OCI-LY1 (cell line): ENCODE results near the gene DUSP1.

ENCODE experiments used
- H2AFZ ChIP-seq: fragments of 200-600 bp; sonication (generic), shearing (Covaris generic); 2 replicates; pipeline ENCODE4 v1.6.0; 2014; ENCODE audit warnings: antibody characterized with exemption, mild to moderate bottlenecking, low read length
- H3F3A ChIP-seq: fragments of 200-600 bp; sonication (generic), shearing (Covaris generic); 2 replicates; pipeline ENCODE4 v1.6.0; 2014; ENCODE audit warnings: mild to moderate bottlenecking, antibody characterized with exemption, low read length, moderate library complexity; ENCODE audit not compliant: insufficient read depth
- H3K27ac ChIP-seq: fragments of 200-600 bp; sonication (generic); 2 replicates; pipeline ENCODE4 v1.5.1; 2014; ENCODE audit warnings: low read length, mixed run types, mild to moderate bottlenecking, low read depth; ENCODE audit not compliant: poor library complexity, severe bottlenecking
- H3K27me3 ChIP-seq: fragments of 200-600 bp; sonication (generic); 2 replicates; pipeline ENCODE4 v1.6.0; 2014; ENCODE audit warnings: antibody characterized with exemption, mild to moderate bottlenecking, low read length, moderate library complexity; ENCODE audit not compliant: insufficient read depth
- H3K36me3 ChIP-seq: fragments of 200-600 bp; sonication (generic); 2 replicates; pipeline ENCODE4 v1.6.1; 2014; ENCODE audit warnings: mild to moderate bottlenecking, antibody characterized with exemption, low read length, moderate library complexity, mixed read lengths; ENCODE audit not compliant: insufficient read depth
- H3K4me1 ChIP-seq: fragments of 200-600 bp; sonication (generic); 2 replicates; pipeline ENCODE4 v1.5.1; 2014; ENCODE audit warnings: mild to moderate bottlenecking, low read length, moderate library complexity; ENCODE audit not compliant: insufficient read depth, severe bottlenecking
- H3K4me2 ChIP-seq: fragments of 200-600 bp; sonication (generic), shearing (Covaris generic); 2 replicates; pipeline ENCODE4 v1.6.1; 2014; ENCODE audit warnings: low read length
- H3K4me3 ChIP-seq: fragments of 200-600 bp; sonication (generic); 2 replicates; pipeline ENCODE4 v1.5.1; 2014; ENCODE audit warnings: low read length, low read depth, mild to moderate bottlenecking, mixed read lengths; ENCODE audit not compliant: poor library complexity, severe bottlenecking
- H3K79me2 ChIP-seq: fragments of 200-600 bp; shearing (Covaris generic); 2 replicates; pipeline ENCODE4 v1.6.1; 2016; ENCODE audit warnings: mixed run types, low read length, mixed read lengths; ENCODE audit not compliant: insufficient read depth
- H3K9ac ChIP-seq: fragments of 200-600 bp; sonication (generic), shearing (Covaris generic); 2 replicates; pipeline ENCODE4 v1.6.1; 2014; ENCODE audit warnings: mild to moderate bottlenecking, low read length, mixed read lengths
- H3K9me2 ChIP-seq: fragments of 200-600 bp; sonication (generic), shearing (Covaris generic); 2 replicates; pipeline ENCODE4 v1.6.1; 2014; ENCODE audit warnings: low read depth, mild to moderate bottlenecking, low read length, mixed read lengths
- H3K9me3 ChIP-seq: fragments of 200-600 bp; shearing (Covaris generic); 2 replicates; pipeline ENCODE4 v1.6.1; 2014; ENCODE audit warnings: low read length, mixed read lengths
- H4K20me1 ChIP-seq: fragments of 200-600 bp; sonication (generic), shearing (Covaris generic); 2 replicates; pipeline ENCODE4 v1.6.0; 2016; ENCODE audit warnings: mild to moderate bottlenecking, low read length; ENCODE audit not compliant: insufficient read depth
- CTCF ChIP-seq: fragments of 200-600 bp; sonication (generic), shearing (Covaris generic); IDR thresholded peaks from 2 replicates; pipeline ENCODE4 v1.5.1; 2017; ENCODE audit warnings: mild to moderate bottlenecking, antibody characterized with exemption, low read length, moderate library complexity, mixed read lengths
- EZH2 ChIP-seq: fragments of 200-600 bp; sonication (generic), shearing (Covaris generic); IDR thresholded peaks from 2 replicates; pipeline ENCODE4 v1.8.0; 2017; ENCODE audit warnings: borderline replicate concordance, mixed run types, mild to moderate bottlenecking, antibody characterized with exemption, low read length, moderate library complexity, mixed read lengths

Gene DUSP1

GRCh38 chr5:172733131-172733973 lies 37.6 kb downstream of the DUSP1 start:
- Histone ChIP-seq H3K9me3 (no peaks in the 10 kb centered on the region), H3F3A (no peaks in the 10 kb centered on the region), H2AFZ (no peak overlapping the region), H3K36me3 (no peaks in the 10 kb centered on the region), H3K9ac (no peak overlapping the region), H3K4me1 (no peaks in the 10 kb centered on the region), H3K27me3 (peaks cover 8% of the 10 kb centered on the region), H4K20me1 (no peaks in the 10 kb centered on the region), H3K79me2 (no peaks in the 10 kb centered on the region), H3K4me2 (no peak overlapping the region), H3K27ac (no peak overlapping the region), H3K9me2 (no peaks in the 10 kb centered on the region), H3K4me3 (no peak overlapping the region)
- no peak for TF ChIP-seq EZH2
- TF ChIP-seq CTCF = no peak

GRCh38 chr5:172732201-172732865 lies 38.7 kb downstream of the DUSP1 start:
- no peak for TF ChIP-seq CTCF
- TF ChIP-seq EZH2 = no peak
- H3K9ac ChIP-seq = no peak overlapping the region
- no peaks in the 10 kb centered on the region for H3K79me2 ChIP-seq
- H4K20me1 ChIP-seq = no peaks in the 10 kb centered on the region
- H3K36me3 ChIP-seq = no peaks in the 10 kb centered on the region
- no peak overlapping the region for H3K4me3 ChIP-seq
- no peak overlapping the region for H3K27ac ChIP-seq
- H3K9me2 ChIP-seq = no peaks in the 10 kb centered on the region
- H2AFZ ChIP-seq = no peak overlapping the region
- peaks cover 8% of the 10 kb centered on the region for H3K27me3 ChIP-seq
- no peaks in the 10 kb centered on the region for H3K9me3 ChIP-seq
- no peak overlapping the region for H3K4me2 ChIP-seq
- H3F3A ChIP-seq = no peaks in the 10 kb centered on the region
- no peaks in the 10 kb centered on the region for H3K4me1 ChIP-seq

- no peaks in the 10 kb centered on the region for H3K4me1 ChIP-seq
- no peaks in the 10 kb centered on the region for H3F3A ChIP-seq
- no peak overlapping the region for H3K9ac ChIP-seq
- no peak for TF ChIP-seq CTCF
- no peaks in the 10 kb centered on the region for H3K36me3 ChIP-seq
- no peaks in the 10 kb centered on the region for H3K9me3 ChIP-seq
- no peaks in the 10 kb centered on the region for H4K20me1 ChIP-seq
- H2AFZ ChIP-seq = no peak overlapping the region
- no peak overlapping the region for H3K27ac ChIP-seq
- H3K79me2 ChIP-seq = no peaks in the 10 kb centered on the region
- H3K9me2 ChIP-seq = no peaks in the 10 kb centered on the region
- peaks cover 8% of the 10 kb centered on the region for H3K27me3 ChIP-seq
- H3K4me3 ChIP-seq = no peak overlapping the region
- H3K4me2 ChIP-seq = no peak overlapping the region
Observed at GRCh38 chr5:172731680-172732074, 39.3 kb downstream of the DUSP1 start.
